ENCODE data around the gene PER1. TPM values are rescaled to one million over a fixed set of nuclear protein-coding genes. Genes with fewer than 3 reads are reported as not detected.

The PER1 gene
- total and polyA plus RNA-seq, 2 of the 13 experiments (the other 11 are each of a cell fraction or from before 2014, with no cell fraction given): 2.6 to 3.6 TPM

- TF ChIP-seq AKNA (CRISPR knock-in tag; IDR thresholded peaks at IDR 0.05; ENCODE audit: borderline replicate concordance) (no peak), ZNF567 (CRISPR knock-in tag; IDR thresholded peaks at IDR 0.05; ENCODE audit: borderline replicate concordance) (no peak), CHD2 (IDR thresholded peaks at IDR 0.05; ENCODE audit: low read depth, low read length) (no peak), BCLAF1 (IDR thresholded peaks at IDR 0.05) (no peak), GTF3A (CRISPR knock-in tag; conservative IDR thresholded peaks at IDR 0.05) (no peak), TOPORS (CRISPR knock-in tag; IDR thresholded peaks at IDR 0.05) (no peak), KLF6 (CRISPR knock-in tag; IDR thresholded peaks at IDR 0.05) (no peak), ZNF530 (CRISPR knock-in tag; IDR thresholded peaks at IDR 0.05; ENCODE audit: low read depth) (no peak), ZBTB39 (CRISPR knock-in tag; IDR thresholded peaks at IDR 0.05) (no peak), IRF2 (CRISPR knock-in tag; IDR thresholded peaks at IDR 0.05) (no peak), ZHX2 (IDR thresholded peaks at IDR 0.05; ENCODE audit: low read depth) (no peak), ZHX2 (CRISPR knock-in tag; IDR thresholded peaks at IDR 0.05; ENCODE audit: borderline replicate concordance) (no peak), THAP11 (CRISPR knock-in tag; IDR thresholded peaks at IDR 0.05) (0 out of 2 replicates have a peak, but pooled peaks have one; percentile 50)
Observed at GRCh38 chr17:8152112-8152775, at the start of gene PER1 (continued).

Measured in HepG2 (cell line).